DMS79 treated with DMSO at 0.1 percent for 48 hours (cell line): ENCODE results near the gene ERCC4.

Experiments used
- DNase-seq: peaks from one replicate; lab custom pipeline; 2025; lab: John Stamatoyannopoulos, UW

ERCC4 gene

DNA sequence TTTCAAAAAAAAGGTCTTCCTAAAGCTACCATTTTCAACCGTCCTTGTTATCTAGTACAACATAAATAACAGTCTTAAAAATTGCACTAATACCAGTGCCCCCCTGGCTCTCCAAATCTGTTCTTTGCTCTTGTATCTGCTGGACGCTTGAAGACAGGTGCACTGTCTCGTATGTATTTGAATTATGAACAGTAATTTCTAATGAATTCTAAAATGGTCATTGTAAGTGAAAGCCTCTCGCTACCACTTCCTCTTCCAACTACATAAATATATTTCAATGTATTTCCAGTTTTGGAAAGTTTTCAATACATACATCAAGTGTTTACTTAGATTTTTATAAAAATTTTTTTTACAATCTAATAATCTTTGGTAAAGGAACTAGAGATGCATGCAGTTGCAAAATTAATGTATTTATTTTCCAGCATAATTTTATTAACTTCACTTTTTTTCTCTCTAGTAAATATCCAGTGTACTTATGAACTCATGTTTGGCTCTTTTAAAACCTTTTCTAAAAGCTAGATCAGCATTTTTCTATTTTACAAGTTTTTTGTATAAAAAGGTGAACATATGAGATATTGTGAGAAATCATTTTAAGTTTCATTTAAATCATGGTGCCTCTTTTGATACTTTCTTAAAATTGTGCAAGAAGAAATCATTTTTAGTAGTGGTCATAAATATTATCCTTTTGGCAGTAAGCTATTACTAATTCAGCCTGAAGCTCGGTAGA lies 31.0 kb downstream of the ERCC4 start:
- DNase-seq, result no peak

DNA sequence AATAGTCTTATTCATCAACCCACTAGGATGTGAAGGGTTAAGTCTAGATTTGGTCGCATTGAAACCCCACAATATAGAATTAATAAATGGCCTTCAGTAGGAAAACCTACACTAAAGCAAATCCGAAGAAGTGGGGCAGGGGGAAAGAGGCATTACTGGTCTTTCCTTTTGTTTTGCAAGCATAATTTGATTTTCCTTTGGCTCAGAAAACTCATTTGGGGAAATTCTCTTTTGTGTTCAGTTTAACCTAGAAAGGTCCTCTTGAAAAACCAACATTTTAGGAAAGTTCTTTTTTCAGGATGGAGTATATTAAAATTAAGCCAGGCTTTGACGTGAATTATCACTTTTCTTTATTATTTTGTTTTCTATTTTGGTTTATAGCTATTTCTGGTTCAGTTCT lies 31.7 kb downstream of the ERCC4 start:
- DNase-seq, result no peak

DNA sequence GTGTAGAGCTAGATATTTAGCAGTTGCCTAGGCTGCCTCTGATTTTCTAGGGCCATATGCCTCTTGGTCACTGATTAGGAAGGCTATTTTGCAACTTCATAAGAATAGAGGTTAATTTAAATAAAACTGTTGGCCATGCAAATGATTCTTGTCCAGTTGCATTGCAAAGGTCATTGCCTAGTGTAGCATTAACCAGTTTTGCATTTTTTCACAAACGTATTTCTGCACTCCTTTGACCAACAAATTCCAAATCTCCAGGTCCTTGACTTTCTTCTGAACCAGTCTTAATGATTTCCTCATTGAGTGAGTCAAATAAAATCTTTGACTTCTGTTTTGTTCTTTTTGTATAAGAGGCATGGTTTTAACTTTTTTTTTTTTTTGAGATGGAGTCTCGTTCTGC lies 33.5 kb downstream of the ERCC4 start:
- DNase-seq, result no peak

DNA sequence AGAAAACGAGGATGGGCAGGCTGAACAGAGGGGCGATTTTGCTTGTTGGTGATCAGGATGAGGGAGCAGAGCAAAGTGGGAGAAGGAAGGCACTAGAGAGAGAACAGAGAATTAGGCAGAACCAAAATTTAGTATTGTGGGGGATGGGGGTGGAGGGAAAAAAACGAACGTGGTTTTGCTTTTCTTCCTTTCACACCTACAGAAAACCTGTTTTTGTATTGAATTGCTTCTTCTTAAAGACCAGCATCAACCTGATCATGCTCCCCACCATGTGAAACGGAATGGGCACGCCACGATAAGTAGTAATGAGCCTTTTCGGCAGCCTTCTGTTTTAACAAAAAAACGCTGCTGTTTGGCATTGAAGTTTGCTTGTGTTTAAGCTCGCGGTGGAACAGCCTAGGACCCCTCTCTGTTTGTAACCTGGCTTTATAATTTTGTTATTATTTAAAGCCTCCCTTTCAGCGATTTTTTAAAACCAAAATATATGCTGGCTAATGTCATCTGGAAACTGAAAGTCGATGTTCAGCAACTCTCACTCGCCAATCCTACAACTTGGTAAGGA lies 36.8 kb downstream of the ERCC4 start:
- no peak for DNase-seq

DNA sequence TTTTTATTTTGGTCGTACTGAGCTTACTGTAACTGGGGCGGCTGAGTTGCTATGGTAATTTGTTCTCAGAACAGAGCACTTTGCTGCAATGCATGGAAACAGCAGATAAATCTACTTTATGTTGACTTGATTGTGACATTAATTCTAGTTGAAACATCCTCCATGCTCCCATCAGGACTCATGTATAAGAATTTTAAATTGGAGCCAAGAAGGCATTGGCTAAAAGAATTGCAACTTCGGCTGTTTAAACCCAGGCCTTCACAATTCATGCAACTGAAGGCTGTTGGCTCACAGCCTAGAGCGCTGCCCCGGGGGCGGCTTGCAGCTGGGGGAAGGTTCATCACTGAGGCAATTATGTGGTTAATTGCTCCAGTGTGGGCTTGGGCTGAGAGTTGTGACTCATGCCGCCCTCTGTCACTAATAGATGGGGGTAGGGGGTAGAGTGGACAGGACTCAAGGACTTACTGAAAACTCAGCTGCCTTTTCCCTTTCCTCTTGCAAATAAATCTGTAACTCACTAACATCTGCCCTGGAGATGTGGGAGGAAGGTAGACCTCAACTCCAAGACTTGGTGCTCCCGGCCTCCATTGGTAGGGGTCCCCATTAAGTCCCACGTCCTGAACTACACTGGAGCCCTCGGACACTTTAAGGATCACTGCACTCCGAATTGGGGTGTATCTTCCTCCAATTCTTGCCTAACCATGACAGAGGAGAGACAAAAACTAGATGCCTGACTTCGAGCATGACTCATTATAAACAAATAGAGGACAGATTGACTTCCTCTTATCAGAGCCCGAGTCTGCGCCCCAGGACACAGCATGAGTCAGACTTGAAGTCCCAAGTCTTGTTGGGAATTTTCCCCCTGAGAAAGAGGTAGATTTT lies 37.5 kb downstream of the ERCC4 start:
- peak; percentile 57 for DNase-seq

DNA sequence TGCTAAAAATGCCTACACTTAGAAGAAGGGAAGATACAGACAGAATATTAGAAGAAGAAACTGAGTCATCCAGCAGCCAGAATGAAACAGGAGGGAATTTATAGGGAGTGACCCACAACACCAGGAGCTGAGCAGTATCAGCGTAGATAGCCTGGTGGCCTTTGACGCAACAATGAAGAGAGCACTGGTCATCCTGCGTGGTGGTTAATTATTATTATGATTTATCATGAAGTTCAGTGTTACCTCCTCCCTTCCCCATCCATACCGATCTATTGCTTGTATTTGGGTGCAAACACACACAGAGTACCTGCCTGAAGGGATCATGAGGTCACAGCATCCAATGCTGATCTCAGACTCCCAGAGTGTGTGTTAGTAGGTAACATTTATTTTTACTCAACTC lies 38.5 kb downstream of the ERCC4 start:
- DNase-seq, result no peak

DNA sequence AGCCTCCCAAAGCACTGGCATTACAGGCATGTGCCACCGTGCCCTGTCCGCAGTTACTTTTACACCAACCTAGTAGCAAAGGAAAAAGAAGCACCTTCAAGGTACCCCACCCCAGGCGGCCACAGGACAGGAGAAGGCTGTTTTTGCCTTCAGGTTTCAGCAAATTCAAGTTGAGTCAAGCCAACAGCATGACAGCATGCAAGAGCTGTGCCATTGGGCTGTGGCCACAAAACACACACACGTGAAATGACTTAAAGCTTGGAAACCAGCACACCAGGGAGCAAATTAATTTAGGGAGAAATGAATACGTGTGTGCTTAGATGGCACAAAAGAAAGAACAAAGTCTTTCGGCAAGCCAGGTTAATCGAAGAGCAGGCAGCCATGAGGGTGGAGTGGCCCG lies 39.7 kb downstream of the ERCC4 start:
- DNase-seq, result no peak

DNA sequence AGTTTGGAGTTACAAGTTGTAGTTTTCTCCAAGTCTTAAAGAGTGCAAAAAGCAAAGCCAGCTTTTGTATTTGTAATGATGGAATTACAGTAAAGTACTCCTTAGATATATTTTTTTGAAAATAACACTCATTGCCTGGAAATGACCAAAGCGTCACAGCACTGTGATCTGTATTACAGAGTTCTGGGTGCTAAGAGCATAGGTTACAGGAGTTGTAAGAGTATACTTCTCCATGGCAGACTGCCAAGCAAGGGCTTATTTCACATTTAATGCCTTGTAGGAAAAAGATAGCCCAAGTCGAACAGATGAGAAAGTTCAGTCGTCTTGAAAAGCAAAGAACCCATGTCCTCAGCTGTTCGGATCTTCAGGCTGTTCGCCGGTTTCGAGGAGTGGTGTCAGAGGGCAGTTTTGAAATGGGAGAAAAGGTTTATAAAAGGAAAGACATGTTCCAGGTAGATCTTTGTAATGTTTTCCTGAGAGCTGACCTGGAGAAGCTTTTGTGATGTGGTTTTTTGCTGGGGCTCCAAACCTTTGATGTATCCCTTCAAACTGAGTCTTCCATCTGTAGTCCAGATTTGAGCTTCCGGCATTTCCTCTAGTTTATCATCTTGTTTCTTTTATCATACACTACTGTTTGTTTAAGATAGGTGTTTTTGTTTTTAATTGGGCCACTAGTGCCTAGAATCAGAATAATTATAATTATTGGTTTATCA lies 41.3 kb downstream of the ERCC4 start:
- peak; percentile 57 for DNase-seq

DNA sequence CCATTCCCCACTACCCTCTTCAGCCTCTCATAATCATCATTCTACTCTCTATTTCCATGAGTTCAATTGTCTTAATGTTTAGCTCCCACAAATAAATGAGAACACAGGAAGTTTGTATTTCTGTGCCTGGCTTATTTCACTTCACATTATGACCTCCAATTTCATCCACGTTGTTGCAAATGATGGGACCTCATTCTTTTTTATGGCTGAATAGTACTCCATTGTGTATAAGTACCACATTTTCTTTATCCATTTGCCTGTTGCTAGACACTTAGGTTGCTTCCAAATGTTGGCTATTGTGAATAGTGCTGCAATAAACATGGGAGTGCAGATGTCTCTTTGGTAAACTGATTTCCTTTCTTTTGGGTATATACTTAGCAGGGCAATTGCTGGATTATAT lies 42.3 kb downstream of the ERCC4 start:
- DNase-seq, result no peak

DNA sequence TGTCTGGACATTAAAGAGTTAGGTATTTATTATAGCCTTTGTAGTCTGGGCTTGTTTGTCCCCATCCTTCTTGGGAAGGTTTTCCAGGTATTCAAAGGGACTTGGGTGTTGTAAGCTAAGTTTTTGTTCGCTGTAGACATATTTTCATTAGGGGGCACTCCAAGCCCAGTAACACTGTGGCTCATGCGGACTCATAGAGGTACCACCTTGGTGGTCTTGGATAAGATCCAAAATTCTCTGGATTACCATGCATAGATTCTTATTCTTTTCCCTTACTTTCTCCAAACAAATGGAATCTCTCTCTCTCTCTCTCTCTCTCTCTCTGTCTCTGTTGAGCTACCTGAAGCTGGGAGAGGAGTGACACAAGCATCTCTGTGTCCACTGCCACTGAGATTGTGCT lies 48.9 kb downstream of the ERCC4 start:
- DNase-seq, result no peak

DNA sequence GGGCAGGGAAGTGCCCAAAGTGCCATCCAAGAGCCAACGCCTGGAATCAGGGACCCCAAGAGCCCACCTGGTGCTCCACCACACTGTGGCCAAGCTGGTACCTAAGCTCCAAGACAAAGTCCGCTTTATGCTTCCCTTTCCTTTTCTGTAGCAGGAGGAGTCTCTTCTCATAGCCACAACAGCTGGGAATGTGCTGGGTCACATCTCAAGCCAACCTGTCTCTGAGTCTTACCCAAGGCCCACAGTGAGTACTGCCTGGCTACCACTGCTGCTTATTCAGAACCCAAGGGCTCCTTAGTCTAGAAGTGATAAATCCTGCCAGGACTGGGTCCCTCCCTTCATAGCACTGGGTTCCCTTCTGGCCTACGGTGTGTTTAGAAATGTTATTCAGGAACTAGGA lies 49.8 kb downstream of the ERCC4 start:
- DNase-seq, result no peak

DNA sequence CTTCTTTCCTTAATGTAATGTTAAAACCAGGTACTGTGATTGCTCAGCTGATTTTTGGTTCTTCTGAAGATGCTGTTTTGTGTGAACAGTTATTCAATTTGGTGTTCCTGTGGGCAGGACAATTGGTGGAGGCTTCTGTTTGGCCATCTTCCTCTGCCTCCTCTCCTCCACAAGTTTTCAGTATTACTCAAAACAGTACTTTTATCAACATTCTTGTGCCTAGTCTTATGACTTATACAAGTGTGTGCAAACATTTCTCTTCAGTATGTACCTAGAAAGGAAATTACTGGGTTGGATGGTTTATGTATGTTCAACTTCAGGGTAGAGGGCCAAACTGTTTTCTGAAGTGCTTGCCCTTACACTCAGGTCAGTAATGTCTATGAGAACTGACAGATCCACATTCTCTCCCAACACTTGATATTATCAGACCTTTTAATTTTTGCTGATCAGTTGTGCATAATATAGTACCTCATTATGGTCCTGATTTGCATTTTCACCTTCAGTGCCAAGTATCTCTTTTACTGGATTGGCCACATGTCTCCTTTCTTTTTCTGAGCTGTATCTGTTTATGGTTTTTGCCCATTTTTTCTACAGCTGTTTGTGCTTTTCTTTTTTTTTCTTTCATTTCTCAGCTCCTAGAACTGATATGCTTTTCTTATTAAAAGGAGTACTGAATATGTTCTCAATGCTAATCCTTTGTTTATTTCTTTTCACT lies 50.9 kb downstream of the ERCC4 start:
- DNase-seq, result no peak

DNA sequence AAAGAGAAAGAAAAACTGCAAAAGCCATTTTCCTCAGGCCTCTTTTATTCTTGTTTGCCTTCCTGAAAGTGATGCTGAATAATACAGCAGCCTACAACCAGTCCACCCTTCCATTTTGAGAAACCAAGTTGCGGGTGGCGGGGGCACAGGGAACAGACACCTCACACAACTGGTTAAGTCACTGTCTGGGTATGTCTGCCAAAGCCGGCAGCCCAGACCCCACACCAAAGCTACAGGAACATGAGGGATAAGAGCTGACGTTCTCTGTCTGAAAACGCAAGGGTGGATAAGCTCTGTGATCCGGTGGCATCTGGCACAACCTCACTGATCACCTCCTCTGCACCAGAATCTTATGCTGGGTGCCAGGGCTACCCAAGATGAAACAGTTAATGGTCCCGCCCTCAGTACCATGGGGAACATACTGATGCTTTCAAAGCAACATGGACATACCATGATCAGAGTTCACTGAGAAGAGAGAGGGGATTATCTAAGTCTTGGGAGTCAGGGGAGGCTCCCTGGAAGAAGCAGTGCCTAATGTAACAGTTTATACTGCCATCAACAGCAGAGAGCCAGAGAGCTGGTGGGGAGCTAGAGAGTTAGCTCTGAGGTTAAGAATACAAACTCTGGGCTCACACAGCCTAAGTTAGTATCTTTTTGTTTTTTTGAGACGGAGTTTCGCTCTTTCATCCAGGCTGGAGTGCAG lies 53.5 kb downstream of the ERCC4 start:
- DNase-seq, result no peak

DNA sequence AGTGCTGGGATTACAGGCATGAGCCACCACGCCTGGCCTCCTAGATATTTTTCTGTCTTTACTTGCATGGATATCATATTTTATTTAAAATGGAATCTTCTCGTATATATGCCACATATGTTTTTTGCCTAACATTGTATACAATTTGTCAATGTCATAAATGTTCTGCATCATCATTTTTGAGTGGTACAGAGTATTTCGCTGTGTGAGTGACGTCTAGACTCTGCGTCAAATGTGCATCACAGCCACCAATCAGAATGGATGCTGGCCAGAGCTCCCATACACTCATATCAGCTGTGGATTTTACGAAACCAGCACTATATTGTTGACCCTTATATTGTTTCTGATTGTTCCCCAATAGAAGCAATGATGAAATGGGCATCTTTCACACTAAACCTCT lies 57.2 kb downstream of the ERCC4 start:
- DNase-seq, result no peak

DNA sequence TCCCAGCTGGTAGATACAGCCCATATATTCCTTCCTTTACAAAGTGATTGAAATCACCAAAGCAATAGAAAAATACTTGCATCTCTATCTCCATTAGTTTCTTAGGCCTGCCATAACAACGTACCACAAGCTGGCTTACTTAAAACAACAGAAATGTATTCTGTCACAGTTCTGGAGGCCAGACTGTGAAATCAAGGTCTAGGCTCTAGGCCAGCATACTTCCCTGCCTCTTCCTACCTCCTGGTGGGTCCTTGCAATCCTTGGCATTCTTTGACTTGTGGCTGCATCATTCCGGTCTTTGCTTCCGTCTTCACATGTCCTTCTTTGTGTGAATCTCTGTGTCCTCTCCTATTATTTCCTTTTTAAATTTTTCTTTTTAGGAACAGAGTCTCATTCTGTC lies 62.5 kb downstream of the ERCC4 start:
- DNase-seq, result no peak

DNA sequence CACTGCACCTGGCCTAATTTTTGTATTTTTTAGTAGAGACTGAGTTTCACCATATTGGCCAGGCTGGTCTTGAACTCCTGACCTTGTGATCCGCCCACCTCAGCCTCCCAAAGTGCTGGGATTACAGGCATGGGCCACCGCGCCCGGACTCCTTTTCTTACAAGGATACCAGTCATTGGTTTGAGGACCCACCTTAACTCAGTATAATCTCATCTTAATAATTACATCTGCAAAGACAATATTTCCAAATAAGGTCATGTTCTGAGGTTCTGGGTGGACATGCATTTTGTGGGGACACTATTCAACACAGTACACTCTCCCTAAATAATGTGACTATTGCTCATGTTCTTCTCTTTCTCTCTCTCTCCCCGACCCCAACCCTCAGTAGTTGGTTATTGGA lies 63.7 kb downstream of the ERCC4 start:
- no peak for DNase-seq

DNA sequence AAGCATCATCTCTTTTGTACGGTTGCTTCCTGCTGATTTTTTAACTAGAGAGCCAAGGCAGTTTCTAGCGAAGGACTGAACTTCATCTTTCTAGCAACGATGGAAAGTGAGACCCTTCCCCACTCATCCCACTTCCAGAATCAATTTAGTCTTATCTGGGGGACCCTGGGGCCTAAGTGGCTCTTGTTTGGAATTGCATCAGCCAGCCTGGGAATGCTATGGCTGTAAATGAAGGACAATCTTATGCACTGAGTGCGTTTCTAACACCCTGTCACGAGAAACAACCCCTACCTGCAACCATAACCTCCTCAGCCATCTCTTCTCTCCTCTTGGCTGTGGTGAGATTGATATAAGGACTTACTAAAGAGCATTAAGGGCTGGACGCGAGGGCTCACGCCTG lies 64.8 kb downstream of the ERCC4 start:
- no peak for DNase-seq

DNA sequence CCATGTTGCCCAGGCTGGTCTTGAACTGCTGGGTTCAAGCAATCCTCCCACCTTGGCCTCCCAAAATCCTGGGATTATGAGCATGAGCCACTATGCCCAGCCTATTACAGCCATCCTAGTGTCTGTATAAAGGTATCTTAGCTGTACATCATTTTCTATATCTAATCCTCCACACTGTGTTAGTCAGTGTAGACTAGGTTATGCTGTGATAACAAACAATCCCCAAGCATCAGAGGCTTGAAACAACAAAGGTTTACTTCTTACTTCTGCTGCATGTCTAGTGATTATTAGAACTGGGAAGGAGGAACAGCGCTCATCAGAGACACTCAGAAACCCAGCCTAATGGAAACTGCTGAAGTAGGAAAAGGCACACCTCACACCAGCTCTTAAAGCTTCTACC lies 68.1 kb downstream of the ERCC4 start:
- no peak for DNase-seq

DNA sequence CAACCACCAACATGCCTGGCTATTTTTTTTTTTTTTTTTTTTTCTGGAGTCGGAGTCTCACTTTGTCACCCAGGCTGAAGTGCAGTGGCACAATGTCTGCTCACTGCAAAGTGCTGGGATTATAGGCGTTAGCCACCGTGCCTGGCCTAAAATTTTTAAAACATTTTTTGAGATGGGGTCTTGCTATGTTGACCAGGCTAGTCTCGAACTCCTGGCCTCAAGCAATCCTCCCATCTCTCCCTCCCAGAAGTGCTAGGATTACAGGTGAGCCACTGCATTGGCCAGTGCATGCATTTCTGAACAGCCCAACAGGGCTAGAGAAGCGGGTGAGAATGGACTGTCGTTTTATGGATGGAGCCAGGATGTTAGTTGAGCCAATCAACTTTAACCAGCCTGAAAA lies 72.4 kb downstream of the ERCC4 start:
- no peak for DNase-seq

DNA sequence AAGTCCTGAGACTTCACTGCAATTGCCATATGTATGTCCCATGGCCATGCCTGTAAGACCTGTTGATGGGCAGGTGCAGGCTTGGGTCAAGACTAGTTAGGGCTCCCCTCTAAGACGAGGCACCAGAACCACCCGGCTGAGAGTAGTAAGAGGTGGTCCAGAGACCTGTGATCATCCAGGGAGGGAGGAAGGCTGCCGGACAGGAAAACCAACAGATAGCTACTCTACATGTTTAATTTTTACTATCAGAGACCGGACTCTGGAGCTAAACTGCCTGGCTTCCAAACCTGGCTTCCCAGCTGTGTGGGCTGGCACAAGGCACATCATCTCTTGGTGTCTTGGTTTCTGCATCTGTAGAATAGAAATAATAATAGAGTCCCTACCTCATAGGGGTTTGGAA lies 73.0 kb downstream of the ERCC4 start:
- DNase-seq, result no peak
